HUDEP-2 (cell line): Measurements from ENCODE around the gene DNAAF8.

ENCODE experiments used
- DNase-seq, 76 experiments: peaks; one replicate each; lab custom pipeline; 2025; ENCODE audit not compliant: unreplicated experiment in 76 of 76; lab: John Stamatoyannopoulos, UW

The DNAAF8 gene

DNA sequence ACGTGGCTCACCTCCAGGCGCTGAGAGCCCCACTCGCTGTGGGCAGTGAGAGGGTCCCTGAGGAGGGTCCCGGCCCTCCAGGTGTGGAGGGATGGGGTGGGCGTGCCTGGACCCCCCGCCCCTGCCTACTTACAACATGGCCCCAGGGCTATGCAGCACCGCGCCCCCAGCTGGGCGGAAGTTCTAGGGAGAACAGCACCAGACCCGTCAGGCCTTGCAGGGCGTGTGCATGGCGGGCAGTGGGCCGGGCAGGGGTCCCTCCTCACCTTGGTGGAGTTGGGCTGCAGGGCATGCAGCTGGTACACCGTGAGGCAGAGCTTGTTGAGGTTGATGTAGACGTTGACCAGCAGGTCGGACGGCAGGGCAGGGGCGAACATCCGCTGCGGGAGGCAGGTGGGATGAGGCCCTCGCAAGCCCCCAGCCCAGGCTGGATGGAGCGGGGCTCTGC lies 63.5 kb downstream of the DNAAF8 start:
- DNase-seq, result no peak

DNA sequence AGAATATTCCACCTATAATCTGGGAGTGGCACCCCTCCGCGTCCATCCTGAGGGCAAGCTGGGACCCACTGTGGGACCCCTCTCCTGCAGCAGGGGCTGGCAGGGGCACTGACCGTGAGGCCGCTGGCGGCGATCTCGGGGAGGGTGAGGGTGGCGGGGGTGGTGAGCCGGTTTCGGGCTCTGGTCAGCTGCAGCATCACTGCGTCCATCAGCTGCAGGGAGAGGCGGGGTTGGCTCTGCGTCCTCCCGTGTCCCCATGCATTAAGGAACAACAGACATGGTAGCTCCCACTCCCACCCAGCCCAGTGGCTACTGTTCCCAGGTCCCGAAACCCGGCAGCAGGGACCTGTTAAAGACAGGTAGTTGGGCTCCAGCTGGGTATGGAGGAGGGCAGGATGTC lies 64.1 kb downstream of the DNAAF8 start:
- no peak for DNase-seq
